Neural cell (in vitro differentiated cells): ENCODE measurements around the gene CIDEA. TPM values are rescaled to one million over a fixed set of nuclear protein-coding genes. Genes with fewer than 3 reads are reported as not detected.

Experiments used
- H2AFZ ChIP-seq: fragments of 200-600, 300-800 bp; sonication (generic), shearing (Covaris generic); 2 replicates; pipeline ENCODE4 v1.6.0; 2014; ENCODE audit warnings: low read depth, mild to moderate bottlenecking, antibody characterized with exemption, low read length, moderate library complexity
- H3F3A ChIP-seq: fragments of 200-600 bp; shearing (Covaris generic); 2 replicates; pipeline ENCODE4 v1.6.1; 2016; ENCODE audit warnings: mild to moderate bottlenecking, moderate library complexity, mixed read lengths, antibody characterized with exemption, low read length; ENCODE audit not compliant: insufficient read depth, poor library complexity, severe bottlenecking
- H3K27ac ChIP-seq: fragments of 200-600, 300-800 bp; sonication (generic), shearing (Covaris generic); 2 replicates; pipeline ENCODE4 v1.5.1; 2014; ENCODE audit warnings: mild to moderate bottlenecking, low read length, moderate library complexity
- H3K27me3 ChIP-seq: fragments of 300-800, 200-600 bp; sonication (generic), shearing (Covaris generic); 2 replicates; pipeline ENCODE4 v1.6.0; 2014; ENCODE audit warnings: mild to moderate bottlenecking, low read depth, low read length, moderate library complexity; ENCODE audit not compliant: insufficient read depth
- H3K36me3 ChIP-seq: fragments of 300-800, 200-600 bp; sonication (generic), shearing (Covaris generic); 2 replicates; pipeline ENCODE4 v1.5.1; 2014; ENCODE audit warnings: mild to moderate bottlenecking, antibody characterized with exemption, low read length, moderate library complexity; ENCODE audit not compliant: insufficient read depth
- H3K4me2 ChIP-seq: fragments of 300-800, 200-600 bp; sonication (generic), shearing (Covaris generic); 2 replicates; pipeline ENCODE4 v1.6.0; 2014; ENCODE audit warnings: mild to moderate bottlenecking, low read length
- H3K4me3 ChIP-seq: fragments of 300-800, 200-600 bp; sonication (generic), shearing (Covaris generic); 2 replicates; pipeline ENCODE4 v1.5.1; 2014; ENCODE audit warnings: mild to moderate bottlenecking, low read length, moderate library complexity
- H3K79me2 ChIP-seq: fragments of 200-600 bp; shearing (Covaris generic); replicated peaks from 2 replicates; pipeline ENCODE4 v1.6.0; 2014; ENCODE audit warnings: mild to moderate bottlenecking, low read length, moderate library complexity; ENCODE audit not compliant: insufficient read depth
- H3K9ac ChIP-seq: fragments of 300-800, 200-600 bp; sonication (generic), shearing (Covaris generic); 2 replicates; pipeline ENCODE4 v1.6.1; 2016; ENCODE audit warnings: mild to moderate bottlenecking, low read length, mixed read lengths
- H3K9me2 ChIP-seq: fragments of 200-600 bp; shearing (Covaris generic); 2 replicates; pipeline ENCODE4 v1.6.1; 2016; ENCODE audit warnings: mild to moderate bottlenecking, low read length, mixed read lengths; ENCODE audit not compliant: insufficient read depth
- H3K9me3 ChIP-seq: fragments of 200-600, 300-800 bp; sonication (generic), shearing (Covaris generic); 2 replicates; pipeline ENCODE4 v1.6.1; 2016; ENCODE audit warnings: mild to moderate bottlenecking, mixed run types, low read length, moderate library complexity, mixed read lengths
- H4K20me1 ChIP-seq: fragments of 200-600 bp; shearing (Covaris generic); 2 replicates; pipeline ENCODE4 v1.6.1; 2016; ENCODE audit warnings: mild to moderate bottlenecking, mixed run types; ENCODE audit not compliant: insufficient read depth
- EP300 ChIP-seq: fragments of 450-650 bp; conservative IDR thresholded peaks from 2 replicates; pipeline ENCODE4 v1.6.1; 2014; ENCODE audit warnings: antibody characterized with exemption, mild to moderate bottlenecking, moderate library complexity; ENCODE audit not compliant: poor library complexity, severe bottlenecking
- EZH2 ChIP-seq: fragments of 200-600, 300-800 bp; shearing (Covaris generic), sonication (generic); IDR thresholded peaks from 2 replicates; pipeline ENCODE4 v1.6.1; 2014; ENCODE audit warnings: antibody characterized with exemption, low read length, borderline replicate concordance, mild to moderate bottlenecking; ENCODE audit not compliant: insufficient read depth, poor library complexity, severe bottlenecking
- MXI1 ChIP-seq: fragments of 450-650 bp; conservative IDR thresholded peaks from 2 replicates; pipeline ENCODE4 v1.6.1; 2014; ENCODE audit warnings: antibody characterized with exemption, mild to moderate bottlenecking; ENCODE audit not compliant: poor library complexity, severe bottlenecking
- POLR2AphosphoS5 ChIP-seq: IDR thresholded peaks from 2 replicates; pipeline ENCODE4 v1.6.1; 2012
- RAD21 ChIP-seq: fragments of 450-650 bp; conservative IDR thresholded peaks from 2 replicates; pipeline ENCODE4 v1.6.1; 2014; ENCODE audit warnings: antibody characterized with exemption, mild to moderate bottlenecking, moderate library complexity
- SMC3 ChIP-seq: fragments of 450-650 bp; conservative IDR thresholded peaks from 2 replicates; pipeline ENCODE4 v1.6.1; 2014; ENCODE audit warnings: antibody characterized with exemption, mild to moderate bottlenecking, moderate library complexity; ENCODE audit not compliant: poor library complexity
- TAF1 ChIP-seq: IDR thresholded peaks from 2 replicates; pipeline ENCODE4 v1.6.1; 2012; ENCODE audit warnings: low read depth
- polyA plus RNA-seq: library from polyadenylated mRNA; depleted of rRNA; stranded (reverse); fragments of >200 nt; gene quantifications from 2 replicates; pipeline ENCODE4 v1.2.3, GENCODE V29; 2014
- TF ChIP-seq, protein P1 (sequence below): fragments of 450-650 bp; IDR thresholded peaks from 2 replicates; pipeline ENCODE4 v1.5.1; 2014; ENCODE audit warnings: antibody characterized with exemption, mild to moderate bottlenecking, moderate library complexity; ENCODE audit not compliant: poor library complexity, severe bottlenecking
- TF ChIP-seq, protein P2 (sequence below): IDR thresholded peaks from 2 replicates; pipeline ENCODE4 v1.6.1; 2012; ENCODE audit warnings: borderline replicate concordance

The CIDEA gene
- polyA plus RNA-seq, 1 donor from 2014 or later = not detected

DNA sequence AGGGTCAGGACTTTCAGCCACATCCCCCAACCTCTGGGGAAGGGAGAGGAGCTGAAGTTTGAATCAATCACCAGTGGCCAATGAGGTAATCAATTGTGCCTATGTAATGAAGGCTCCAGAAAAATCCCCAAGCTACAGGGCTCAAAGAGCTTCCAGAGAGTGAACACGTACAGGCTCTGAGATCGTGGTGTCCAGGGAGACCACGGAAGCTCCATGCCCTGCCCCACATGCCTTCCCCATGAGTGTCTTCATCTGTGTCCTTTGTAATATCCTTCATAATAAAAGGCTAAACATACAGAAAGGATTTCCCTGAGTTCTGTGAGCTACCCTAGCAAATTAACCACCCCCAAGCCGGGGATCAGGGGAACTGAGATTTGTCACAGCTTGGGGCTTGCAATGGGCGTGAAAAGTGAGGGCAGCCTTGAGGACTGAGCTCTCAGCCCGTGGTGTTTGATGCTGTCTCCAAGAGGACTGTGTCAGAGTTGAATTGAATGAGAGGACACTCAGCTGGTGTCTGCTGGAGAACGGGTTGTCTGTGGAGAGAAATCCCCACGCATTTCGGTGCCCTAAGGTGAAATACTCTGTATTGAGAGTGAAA lies 28.4 kb downstream of the CIDEA start:
- no peak overlapping the region for H3K9ac ChIP-seq

DNA sequence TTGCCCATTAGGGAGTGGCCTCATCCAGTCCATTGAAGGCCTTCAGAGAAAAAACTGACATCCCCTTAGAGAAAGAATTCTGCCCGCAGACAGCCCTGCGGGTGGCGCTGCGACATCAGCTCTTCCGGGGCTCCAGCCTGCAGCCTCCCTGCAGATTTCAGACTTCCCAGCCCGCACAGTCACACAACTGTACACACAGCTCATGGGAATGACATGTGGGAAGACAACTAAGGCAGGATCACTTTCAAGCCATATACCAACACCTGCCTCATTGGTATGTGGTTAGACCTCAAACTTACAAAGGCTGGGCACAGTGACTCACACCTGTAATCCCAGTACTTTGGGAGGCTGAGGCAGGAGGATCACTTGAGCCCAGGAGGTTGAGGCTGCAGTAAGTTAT lies 29.1 kb downstream of the CIDEA start:
- H3K9ac ChIP-seq = no peak overlapping the region
- no peak overlapping the region for H3K4me2 ChIP-seq
- H3K4me3 ChIP-seq = no peak overlapping the region
- no peaks in the 10 kb centered on the region for H3K9me2 ChIP-seq
- H2AFZ ChIP-seq = no peak overlapping the region
- no peaks in the 10 kb centered on the region for H3K9me3 ChIP-seq
- no peak for TF ChIP-seq POLR2AphosphoS5
- no peak overlapping the region for H3K27ac ChIP-seq
- H3F3A ChIP-seq = no peaks in the 10 kb centered on the region
- no peaks in the 10 kb centered on the region for H3K36me3 ChIP-seq
- H3K79me2 ChIP-seq = no peaks in the 10 kb centered on the region
- no peaks in the 10 kb centered on the region for H4K20me1 ChIP-seq
- peaks cover 23% of the 10 kb centered on the region for H3K27me3 ChIP-seq

More for the DNA sequence above, 28.4 kb downstream of the CIDEA start:
- Histone ChIP-seq H3K36me3 (no peaks in the 10 kb centered on the region), H4K20me1 (no peaks in the 10 kb centered on the region), H3K4me2 (no peak overlapping the region), H3K4me3 (no peak overlapping the region), H3K9me3 (no peaks in the 10 kb centered on the region), H3K79me2 (no peaks in the 10 kb centered on the region), H3F3A (no peaks in the 10 kb centered on the region), H2AFZ (no peak overlapping the region), H3K27me3 (peaks cover 16% of the 10 kb centered on the region), H3K27ac (no peak overlapping the region), H3K9me2 (no peaks in the 10 kb centered on the region)
- TF ChIP-seq, protein P1, sequence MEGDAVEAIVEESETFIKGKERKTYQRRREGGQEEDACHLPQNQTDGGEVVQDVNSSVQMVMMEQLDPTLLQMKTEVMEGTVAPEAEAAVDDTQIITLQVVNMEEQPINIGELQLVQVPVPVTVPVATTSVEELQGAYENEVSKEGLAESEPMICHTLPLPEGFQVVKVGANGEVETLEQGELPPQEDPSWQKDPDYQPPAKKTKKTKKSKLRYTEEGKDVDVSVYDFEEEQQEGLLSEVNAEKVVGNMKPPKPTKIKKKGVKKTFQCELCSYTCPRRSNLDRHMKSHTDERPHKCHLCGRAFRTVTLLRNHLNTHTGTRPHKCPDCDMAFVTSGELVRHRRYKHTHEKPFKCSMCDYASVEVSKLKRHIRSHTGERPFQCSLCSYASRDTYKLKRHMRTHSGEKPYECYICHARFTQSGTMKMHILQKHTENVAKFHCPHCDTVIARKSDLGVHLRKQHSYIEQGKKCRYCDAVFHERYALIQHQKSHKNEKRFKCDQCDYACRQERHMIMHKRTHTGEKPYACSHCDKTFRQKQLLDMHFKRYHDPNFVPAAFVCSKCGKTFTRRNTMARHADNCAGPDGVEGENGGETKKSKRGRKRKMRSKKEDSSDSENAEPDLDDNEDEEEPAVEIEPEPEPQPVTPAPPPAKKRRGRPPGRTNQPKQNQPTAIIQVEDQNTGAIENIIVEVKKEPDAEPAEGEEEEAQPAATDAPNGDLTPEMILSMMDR = no peak
- no peak for TF ChIP-seq EZH2
- no peak for TF ChIP-seq TAF1
- TF ChIP-seq, protein P2, sequence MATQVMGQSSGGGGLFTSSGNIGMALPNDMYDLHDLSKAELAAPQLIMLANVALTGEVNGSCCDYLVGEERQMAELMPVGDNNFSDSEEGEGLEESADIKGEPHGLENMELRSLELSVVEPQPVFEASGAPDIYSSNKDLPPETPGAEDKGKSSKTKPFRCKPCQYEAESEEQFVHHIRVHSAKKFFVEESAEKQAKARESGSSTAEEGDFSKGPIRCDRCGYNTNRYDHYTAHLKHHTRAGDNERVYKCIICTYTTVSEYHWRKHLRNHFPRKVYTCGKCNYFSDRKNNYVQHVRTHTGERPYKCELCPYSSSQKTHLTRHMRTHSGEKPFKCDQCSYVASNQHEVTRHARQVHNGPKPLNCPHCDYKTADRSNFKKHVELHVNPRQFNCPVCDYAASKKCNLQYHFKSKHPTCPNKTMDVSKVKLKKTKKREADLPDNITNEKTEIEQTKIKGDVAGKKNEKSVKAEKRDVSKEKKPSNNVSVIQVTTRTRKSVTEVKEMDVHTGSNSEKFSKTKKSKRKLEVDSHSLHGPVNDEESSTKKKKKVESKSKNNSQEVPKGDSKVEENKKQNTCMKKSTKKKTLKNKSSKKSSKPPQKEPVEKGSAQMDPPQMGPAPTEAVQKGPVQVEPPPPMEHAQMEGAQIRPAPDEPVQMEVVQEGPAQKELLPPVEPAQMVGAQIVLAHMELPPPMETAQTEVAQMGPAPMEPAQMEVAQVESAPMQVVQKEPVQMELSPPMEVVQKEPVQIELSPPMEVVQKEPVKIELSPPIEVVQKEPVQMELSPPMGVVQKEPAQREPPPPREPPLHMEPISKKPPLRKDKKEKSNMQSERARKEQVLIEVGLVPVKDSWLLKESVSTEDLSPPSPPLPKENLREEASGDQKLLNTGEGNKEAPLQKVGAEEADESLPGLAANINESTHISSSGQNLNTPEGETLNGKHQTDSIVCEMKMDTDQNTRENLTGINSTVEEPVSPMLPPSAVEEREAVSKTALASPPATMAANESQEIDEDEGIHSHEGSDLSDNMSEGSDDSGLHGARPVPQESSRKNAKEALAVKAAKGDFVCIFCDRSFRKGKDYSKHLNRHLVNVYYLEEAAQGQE = no peak
- no peak for TF ChIP-seq EP300
- TF ChIP-seq SMC3 = no peak
- TF ChIP-seq MXI1 = no peak
- no peak for TF ChIP-seq POLR2AphosphoS5
- TF ChIP-seq RAD21 = no peak

DNA sequence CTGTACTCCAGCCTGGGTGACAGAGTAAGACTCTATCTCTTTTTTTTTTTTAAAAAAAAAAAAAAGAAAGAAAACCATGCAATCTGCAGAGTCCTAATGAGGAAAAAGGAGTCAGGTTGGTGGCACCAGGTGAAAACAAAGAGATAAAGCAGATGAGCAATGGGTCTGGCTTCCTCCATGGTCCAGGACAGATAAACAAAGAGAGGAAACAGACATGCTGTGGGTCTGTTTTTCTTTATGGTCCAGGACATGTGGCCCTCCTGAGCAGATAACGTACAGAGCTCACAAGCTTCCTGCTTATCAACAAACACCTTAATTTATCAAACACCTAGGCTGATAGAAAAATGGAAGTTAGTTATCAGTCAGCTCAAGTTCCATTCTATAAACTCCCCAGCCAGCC lies 29.5 kb downstream of the CIDEA start:
- Histone ChIP-seq H4K20me1 (no peaks in the 10 kb centered on the region), H3K9ac (no peak overlapping the region), H3K27ac (no peak overlapping the region), H2AFZ (no peak overlapping the region), H3K9me2 (no peaks in the 10 kb centered on the region), H3K4me2 (no peak overlapping the region), H3K79me2 (no peaks in the 10 kb centered on the region), H3K36me3 (no peaks in the 10 kb centered on the region), H3K4me3 (no peak overlapping the region), H3K9me3 (no peaks in the 10 kb centered on the region), H3K27me3 (peaks cover 28% of the 10 kb centered on the region), H3F3A (no peaks in the 10 kb centered on the region)
- TF ChIP-seq, protein P1 = no peak
- TF ChIP-seq TAF1 (no peak), MXI1 (no peak), EP300 (no peak), RAD21 (no peak), SMC3 (no peak), POLR2AphosphoS5 (no peak), EZH2 (no peak)
- TF ChIP-seq, protein P2 = no peak
